T-helper 1 cell treated with Interleukin-12 subunit alpha and Interleukin-12 subunit beta and Interleukin-4 antibody, amounts not matched to agents 30 μg/mL and 1 μg/mL, for 36 hours (primary cell): Measurements from ENCODE around the gene CLPX.
"Not testable (repeated sequence)": the region's sequence is repeated elsewhere in the genome, so short reads cannot be mapped to it uniquely, and the experiment has no call there.

ENCODE experiments used
- H3K27ac Mint-ChIP-seq: one replicate; pipeline ENCODE4 v1.8.0; 2021; ENCODE audit warnings: mild to moderate bottlenecking, mixed read lengths
- H3K27me3 Mint-ChIP-seq: one replicate; pipeline ENCODE4 v1.8.0; 2021; ENCODE audit warnings: low read depth, mixed read lengths
- H3K36me3 Mint-ChIP-seq: one replicate; pipeline ENCODE4 v1.8.0; 2021; ENCODE audit warnings: low read depth, mixed read lengths
- H3K4me1 Mint-ChIP-seq: one replicate; pipeline ENCODE4 v1.8.0; 2021; ENCODE audit warnings: low read depth, mixed read lengths
- H3K4me3 Mint-ChIP-seq: one replicate; pipeline ENCODE4 v1.8.0; 2021; ENCODE audit warnings: mild to moderate bottlenecking, moderate library complexity, mixed read lengths
- H3K9me3 Mint-ChIP-seq: one replicate; pipeline ENCODE4 v1.8.0; 2021; ENCODE audit warnings: mixed read lengths

Gene CLPX

DNA sequence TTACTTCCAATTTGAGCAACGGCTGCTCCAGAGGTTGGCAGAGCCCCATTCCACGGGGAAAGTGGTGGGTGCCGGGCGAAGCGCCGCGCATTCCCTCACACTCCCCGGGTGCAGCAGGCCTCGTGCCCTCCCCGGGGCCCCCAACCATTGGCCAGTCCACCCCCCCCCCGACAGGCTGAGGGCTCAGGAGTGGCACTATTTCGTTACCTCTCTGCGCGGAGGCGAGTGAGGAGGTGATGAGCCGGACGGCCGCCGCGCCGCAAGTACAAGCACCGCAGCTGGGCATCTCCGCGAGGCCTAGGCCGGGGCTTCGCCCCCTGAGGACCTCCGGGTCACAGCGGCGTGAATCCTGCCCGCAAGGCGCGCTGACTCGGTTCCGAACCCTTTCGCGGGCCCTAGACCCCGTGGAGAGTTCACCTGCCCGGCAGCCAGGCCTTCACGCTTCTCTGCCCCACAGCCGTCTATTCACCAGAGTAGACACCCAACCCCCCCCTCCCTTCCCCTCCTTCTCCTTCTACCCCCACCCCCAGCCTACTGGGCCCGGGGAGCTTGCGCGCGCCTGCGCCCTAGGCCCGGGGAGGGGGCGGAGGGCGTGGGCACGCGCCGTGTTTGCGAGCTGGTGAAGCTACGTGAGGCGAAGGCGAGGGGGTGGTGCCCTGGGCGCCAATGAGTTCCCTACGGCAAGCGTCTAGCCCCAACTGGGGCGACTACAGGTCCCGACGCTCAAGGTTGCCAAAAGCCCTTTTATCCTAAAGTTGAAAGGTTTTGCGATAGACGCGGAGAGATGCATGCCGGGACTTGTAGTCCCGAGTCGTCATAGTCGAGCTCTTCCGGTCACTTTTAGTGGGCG, at the start of gene CLPX:
Gene CLPX, minus strand, starts transcription at position 475 of the 850 bp plus-strand sequence. Its CDS starts 189 bp downstream, at position 286.
- peak within 1 kb of the TSS; percentile 96 for H3K4me3 Mint-ChIP-seq
- H3K9me3 Mint-ChIP-seq = no peaks in the 10 kb centered on the region
- peaks cover 7% of the 10 kb centered on the region for H3K36me3 Mint-ChIP-seq
- peaks cover 21% of the 10 kb centered on the region for H3K4me1 Mint-ChIP-seq
- peak within 1 kb of the TSS; percentile 92 for H3K27ac Mint-ChIP-seq
- no peaks in the 10 kb centered on the region for H3K27me3 Mint-ChIP-seq

DNA sequence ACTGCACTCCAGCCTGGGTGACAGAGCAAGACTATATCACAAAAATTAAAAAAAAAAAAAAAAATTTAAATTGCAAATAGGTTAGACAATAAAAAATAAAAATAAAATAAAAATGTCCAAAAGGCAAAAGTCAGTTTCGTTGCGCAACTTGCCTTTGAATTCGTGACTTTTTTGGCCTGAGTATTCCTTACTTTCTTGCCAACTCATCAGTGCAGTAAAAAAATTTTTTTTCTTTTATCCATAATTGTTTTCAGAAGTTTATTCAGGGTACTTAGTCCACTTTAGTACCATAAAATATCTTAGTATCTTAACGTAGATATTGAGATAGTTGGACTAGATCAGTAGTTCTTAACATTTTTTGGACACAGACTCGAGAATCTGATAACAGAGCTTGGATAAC, 48.6 kb upstream of the CLPX start:
- H3K9me3 Mint-ChIP-seq = no peaks in the 10 kb centered on the region
- H3K36me3 Mint-ChIP-seq = no peaks in the 10 kb centered on the region
- no peak overlapping the region for H3K27ac Mint-ChIP-seq
- H3K27me3 Mint-ChIP-seq = no peaks in the 10 kb centered on the region
- peaks cover 1% of the 10 kb centered on the region for H3K4me1 Mint-ChIP-seq
- no peak overlapping the region for H3K4me3 Mint-ChIP-seq

DNA sequence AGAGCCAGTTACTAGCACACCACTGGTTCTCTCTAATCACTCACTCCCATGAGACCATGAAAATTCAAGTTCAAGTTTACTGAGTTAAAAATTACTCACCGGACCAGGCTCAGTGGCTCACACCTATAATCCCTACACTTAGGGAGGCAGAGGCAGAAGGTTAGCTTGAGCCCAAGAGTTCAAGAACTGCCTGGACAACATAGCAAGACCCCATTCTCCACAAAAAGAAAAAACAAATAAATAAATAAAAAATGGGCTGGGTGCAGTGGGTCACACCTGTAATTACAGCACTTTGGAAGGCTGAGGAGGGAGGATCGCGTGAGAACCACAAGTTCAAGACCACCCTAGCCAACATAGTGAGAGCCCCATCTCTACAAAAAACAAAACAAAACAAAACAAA, 47.4 kb upstream of the CLPX start:
- Mint-ChIP-seq H3K27me3 (no peaks in the 10 kb centered on the region), H3K4me1 (peaks cover 1% of the 10 kb centered on the region), H3K27ac (no peak overlapping the region), H3K36me3 (no peaks in the 10 kb centered on the region), H3K4me3 (no peak overlapping the region), H3K9me3 (no peaks in the 10 kb centered on the region)

DNA sequence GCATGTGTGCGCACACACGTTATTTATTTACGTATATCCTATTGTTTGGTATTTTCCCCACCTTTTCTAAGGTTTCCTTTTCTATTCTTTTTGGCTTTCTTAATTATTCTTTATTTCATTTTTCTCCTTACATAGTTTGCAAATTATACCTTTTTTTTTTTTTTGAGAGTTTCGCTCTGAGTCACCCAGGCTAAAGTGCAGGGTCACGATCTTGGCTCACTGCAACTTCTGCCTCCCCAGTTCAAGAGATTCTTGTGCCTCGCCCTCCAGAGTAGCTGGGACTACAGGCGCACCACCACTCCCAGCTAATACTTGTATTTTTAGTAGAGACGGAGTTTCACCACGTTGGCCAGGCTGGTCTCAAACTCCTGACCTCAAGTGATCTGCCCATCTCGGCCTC, 46.2 kb upstream of the CLPX start:
- Mint-ChIP-seq H3K27ac (no peak overlapping the region), H3K36me3 (no peaks in the 10 kb centered on the region), H3K4me1 (peaks cover 1% of the 10 kb centered on the region), H3K27me3 (no peaks in the 10 kb centered on the region), H3K9me3 (no peaks in the 10 kb centered on the region), H3K4me3 (no peak overlapping the region)

DNA sequence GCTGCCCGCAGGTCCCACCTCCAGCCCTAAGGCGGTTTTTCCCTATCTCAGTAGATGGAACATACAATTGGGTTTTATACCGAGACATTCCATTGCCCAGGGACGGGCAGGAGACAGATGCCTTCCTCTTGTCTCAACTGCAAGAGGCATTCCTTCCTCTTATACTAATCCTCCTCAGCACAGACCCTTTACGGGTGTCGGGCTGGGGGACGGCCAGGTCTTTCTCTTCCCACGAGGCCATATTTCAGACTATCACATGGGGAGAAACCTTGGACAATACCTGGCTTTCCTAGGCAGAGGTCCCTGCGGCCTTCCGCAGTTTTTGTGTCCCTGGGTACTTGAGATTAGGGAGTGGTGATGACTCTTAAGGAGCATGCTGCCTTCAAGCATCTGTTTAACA, 41.8 kb upstream of the CLPX start:
- not testable (repeated sequence) for H3K36me3 Mint-ChIP-seq, H3K4me3 Mint-ChIP-seq, H3K4me1 Mint-ChIP-seq, H3K27me3 Mint-ChIP-seq, H3K9me3 Mint-ChIP-seq, H3K27ac Mint-ChIP-seq

DNA sequence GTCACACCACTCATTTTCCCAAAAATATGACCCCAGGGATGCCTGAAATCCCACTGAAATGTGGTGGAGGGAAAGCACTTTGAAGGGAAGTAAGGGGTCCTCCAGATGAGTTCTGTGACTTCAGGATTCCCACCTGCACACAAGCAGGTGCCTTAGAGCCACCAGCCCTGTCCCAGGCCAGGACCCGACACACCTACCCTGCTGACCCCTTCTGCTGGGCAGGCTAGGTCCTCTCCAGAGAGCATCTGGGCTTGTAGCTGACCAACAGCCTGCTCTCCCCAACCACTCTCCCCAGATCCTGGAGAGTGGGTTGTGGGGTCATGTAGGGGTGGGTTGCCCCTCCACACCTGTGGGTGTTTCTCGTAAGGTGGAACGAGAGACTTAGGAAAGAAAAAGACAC, 41.1 kb upstream of the CLPX start:
- Mint-ChIP-seq H3K9me3 (no peaks in the 10 kb centered on the region), H3K27me3 (no peaks in the 10 kb centered on the region), H3K4me1 (no peaks in the 10 kb centered on the region)

DNA sequence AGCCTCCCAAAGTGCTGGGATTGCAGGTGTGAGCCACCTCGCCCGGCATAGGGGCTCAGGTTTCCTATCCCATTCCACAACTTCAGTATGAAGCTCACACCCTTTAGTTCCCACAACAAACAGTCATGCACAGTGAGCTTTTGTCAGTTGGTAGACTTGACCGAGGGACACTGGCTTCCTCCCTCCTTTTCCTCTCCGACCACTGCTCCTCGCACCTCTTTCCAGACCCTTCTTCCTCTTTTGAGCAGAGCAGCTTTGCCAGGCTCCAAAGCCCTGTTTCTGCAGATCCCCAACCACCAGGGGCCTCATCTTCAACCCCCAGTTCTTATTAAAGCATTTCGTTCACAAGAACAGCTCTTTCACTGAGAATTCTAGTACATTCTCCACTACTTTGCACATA, 38.9 kb upstream of the CLPX start:
- Mint-ChIP-seq H3K4me3 (no peak overlapping the region), H3K4me1 (no peaks in the 10 kb centered on the region), H3K36me3 (no peaks in the 10 kb centered on the region), H3K9me3 (no peaks in the 10 kb centered on the region), H3K27me3 (no peaks in the 10 kb centered on the region), H3K27ac (no peak overlapping the region)

More for the DNA sequence above, 41.1 kb upstream of the CLPX start:
- Mint-ChIP-seq H3K36me3 (no peaks in the 10 kb centered on the region), H3K4me3 (no peak overlapping the region), H3K27ac (no peak overlapping the region)

DNA sequence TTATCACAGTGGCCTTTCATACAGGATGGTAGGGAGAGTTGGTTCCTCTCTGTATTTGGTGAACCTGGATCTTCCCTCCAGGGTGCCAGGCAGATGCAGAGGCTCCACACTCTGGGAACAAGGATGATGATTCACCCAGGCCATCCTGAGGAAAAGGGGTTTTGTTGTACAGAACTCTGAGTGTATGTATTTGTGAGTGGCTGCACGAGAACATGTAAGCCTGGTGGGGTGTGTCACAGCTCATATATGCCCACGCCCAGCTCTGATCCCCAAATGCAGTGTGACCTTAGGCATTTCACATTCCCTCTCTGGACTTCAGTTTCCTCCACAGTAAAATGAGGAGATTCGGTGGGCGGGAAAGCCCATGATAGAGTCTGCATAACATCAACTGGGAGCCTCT, 37.7 kb upstream of the CLPX start:
- no peak overlapping the region for H3K27ac Mint-ChIP-seq
- no peaks in the 10 kb centered on the region for H3K27me3 Mint-ChIP-seq
- H3K36me3 Mint-ChIP-seq = no peaks in the 10 kb centered on the region
- H3K4me3 Mint-ChIP-seq = no peak overlapping the region
- no peaks in the 10 kb centered on the region for H3K9me3 Mint-ChIP-seq
- no peaks in the 10 kb centered on the region for H3K4me1 Mint-ChIP-seq

DNA sequence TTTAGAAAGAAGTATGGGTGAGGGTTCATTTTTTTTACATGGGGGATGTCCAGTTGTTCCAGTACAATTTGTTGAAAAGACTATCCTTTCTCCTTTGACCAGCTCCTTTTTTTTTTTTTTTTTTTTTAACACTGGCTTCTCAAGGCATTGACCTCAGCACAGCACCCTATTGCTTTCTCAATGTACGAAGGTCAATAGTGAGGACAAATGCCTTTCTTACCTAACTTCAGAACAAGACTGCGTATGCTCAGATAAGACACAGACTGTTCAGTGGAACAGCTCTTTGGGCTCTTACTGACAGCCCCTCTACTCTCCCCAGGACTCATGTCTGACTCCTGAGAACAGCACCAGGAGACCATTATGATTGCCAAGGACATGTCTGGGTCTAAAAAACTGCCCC, 36.6 kb upstream of the CLPX start:
- H3K27me3 Mint-ChIP-seq = no peaks in the 10 kb centered on the region
- H3K36me3 Mint-ChIP-seq = no peaks in the 10 kb centered on the region
- no peaks in the 10 kb centered on the region for H3K9me3 Mint-ChIP-seq
- H3K4me1 Mint-ChIP-seq = no peaks in the 10 kb centered on the region
- no peak overlapping the region for H3K27ac Mint-ChIP-seq
- H3K4me3 Mint-ChIP-seq = no peak overlapping the region

DNA sequence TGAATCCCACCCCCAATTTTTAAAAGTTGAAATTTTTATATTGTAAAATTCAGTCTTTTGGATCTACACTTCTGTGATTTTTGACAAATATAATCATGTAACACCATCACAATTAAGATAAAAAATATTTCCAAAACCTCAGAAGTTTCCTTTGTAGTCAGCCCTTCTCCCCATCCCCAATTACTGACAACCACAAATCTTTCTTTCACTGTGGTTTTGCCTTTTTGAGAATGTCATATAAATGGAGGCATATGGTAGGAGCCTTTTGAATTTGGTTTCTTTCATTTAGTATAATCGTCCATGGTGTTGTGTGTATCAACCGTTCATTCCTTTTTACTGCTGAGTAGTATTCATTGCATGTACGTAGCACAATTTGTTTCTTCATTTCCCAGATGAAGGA, 34.0 kb upstream of the CLPX start:
- Mint-ChIP-seq H3K27ac (no peak overlapping the region), H3K27me3 (no peaks in the 10 kb centered on the region), H3K36me3 (no peaks in the 10 kb centered on the region), H3K4me3 (no peak overlapping the region), H3K9me3 (no peaks in the 10 kb centered on the region), H3K4me1 (no peaks in the 10 kb centered on the region)

DNA sequence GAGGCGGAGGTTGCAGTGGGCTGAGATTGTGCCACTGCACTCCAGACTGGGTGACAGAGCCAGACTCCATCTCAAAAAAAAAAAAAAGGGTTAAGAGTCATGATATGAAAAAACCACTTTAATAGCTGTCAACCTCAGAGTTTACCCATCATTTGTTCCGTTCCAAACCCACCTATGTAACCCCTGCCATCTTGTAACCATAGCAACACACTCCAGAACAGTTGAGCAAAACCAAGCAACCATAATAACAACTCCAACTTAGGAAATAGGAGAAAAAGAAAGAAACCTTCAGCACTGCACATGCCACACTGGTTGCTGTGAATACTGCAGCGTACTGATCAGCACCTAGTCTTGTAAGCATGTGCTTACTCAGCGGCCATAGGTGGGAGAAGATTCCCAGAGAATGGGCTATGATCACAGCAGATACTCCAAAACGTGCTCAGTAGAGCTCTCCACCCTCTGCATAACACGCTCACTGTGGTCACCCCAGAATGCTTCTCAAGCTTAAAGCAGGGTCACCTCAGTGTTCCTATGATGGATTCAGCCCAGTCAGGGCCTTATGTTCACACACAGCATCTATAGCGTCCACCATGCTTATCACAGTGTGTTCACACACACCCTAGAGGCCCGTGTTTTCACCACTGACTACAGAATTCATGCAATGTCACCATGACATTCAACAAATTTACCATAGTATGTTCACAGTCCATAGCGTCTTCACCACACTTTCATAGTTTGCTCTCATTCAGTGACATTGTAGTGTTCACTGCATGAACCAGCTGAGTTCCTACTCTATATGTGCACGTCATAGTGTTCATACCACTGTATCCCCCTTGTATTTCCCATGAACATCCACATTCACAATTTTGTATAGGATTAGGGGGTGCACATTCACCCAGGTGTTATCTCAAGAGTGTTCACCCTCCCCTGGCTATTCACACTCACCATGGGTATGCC, 32.7 kb upstream of the CLPX start:
- Mint-ChIP-seq H3K4me3 (no peak overlapping the region), H3K27ac (no peak overlapping the region), H3K9me3 (no peaks in the 10 kb centered on the region), H3K27me3 (no peaks in the 10 kb centered on the region), H3K4me1 (no peaks in the 10 kb centered on the region), H3K36me3 (no peaks in the 10 kb centered on the region)

DNA sequence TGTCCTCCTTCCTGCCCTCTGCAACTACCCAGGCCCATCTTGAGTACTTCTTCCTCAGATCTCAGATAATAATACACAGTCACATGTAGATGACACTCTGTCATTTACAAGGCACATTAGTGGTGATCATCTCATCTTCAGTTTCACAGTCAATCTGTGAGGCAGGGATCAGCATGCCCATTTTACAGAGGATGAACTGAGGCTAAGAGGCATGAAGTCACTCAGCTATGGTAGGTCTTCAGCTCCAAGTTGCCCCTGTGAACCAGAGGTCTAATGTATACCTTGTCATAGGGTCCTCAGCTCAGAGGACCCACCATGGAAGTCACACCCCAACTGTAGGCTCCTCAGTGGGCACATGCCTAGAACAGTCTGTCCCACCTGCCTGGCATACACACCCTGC, 30.4 kb upstream of the CLPX start:
- Mint-ChIP-seq H3K4me1 (no peaks in the 10 kb centered on the region), H3K27me3 (no peaks in the 10 kb centered on the region), H3K36me3 (no peaks in the 10 kb centered on the region), H3K27ac (no peak overlapping the region), H3K9me3 (no peaks in the 10 kb centered on the region), H3K4me3 (no peak overlapping the region)

DNA sequence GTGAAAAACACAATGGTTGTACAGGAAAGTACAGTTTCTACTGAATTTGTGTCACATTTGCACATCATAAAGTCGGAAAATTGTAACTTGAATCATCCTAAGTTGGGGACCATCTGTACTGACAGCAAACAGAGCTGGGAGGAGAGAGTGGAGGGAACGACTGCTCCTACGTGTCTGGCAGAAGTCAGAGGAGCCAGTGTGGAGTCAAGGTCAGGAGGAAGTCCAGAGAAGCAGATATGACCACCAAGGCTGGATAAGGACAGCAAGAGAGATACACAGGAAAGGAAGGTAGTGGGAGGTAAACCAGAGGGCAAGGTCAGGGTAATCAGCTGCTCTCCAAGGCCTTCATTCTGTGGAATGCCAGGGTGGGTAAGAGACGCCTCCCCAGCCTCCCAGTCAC, 28.9 kb upstream of the CLPX start:
- Mint-ChIP-seq H3K9me3 (no peaks in the 10 kb centered on the region), H3K27me3 (no peaks in the 10 kb centered on the region), H3K36me3 (no peaks in the 10 kb centered on the region), H3K4me3 (no peak overlapping the region), H3K4me1 (no peaks in the 10 kb centered on the region), H3K27ac (no peak overlapping the region)

DNA sequence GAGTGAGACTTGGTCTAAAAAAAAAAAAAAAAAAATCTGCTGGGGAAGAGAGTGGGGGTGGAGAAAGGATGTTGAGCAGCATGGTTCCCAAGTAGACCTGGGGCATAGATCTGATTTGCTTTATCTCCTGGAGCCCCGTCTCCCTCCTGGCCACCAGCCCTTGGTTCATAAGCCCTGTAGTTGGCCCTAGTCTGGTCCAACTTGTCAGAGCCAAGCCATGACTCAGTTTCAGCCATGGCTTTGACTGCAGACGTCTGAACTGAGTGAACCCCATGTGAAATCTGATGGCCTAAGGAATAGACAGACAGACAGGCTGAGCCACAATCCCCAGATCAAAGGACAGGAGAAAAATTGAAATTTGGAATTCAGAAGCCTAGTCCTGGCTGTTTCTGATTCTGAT, 28.1 kb upstream of the CLPX start:
- H3K4me3 Mint-ChIP-seq = no peak overlapping the region
- no peaks in the 10 kb centered on the region for H3K27me3 Mint-ChIP-seq
- H3K9me3 Mint-ChIP-seq = no peaks in the 10 kb centered on the region
- no peaks in the 10 kb centered on the region for H3K36me3 Mint-ChIP-seq
- no peaks in the 10 kb centered on the region for H3K4me1 Mint-ChIP-seq
- H3K27ac Mint-ChIP-seq = no peak overlapping the region

DNA sequence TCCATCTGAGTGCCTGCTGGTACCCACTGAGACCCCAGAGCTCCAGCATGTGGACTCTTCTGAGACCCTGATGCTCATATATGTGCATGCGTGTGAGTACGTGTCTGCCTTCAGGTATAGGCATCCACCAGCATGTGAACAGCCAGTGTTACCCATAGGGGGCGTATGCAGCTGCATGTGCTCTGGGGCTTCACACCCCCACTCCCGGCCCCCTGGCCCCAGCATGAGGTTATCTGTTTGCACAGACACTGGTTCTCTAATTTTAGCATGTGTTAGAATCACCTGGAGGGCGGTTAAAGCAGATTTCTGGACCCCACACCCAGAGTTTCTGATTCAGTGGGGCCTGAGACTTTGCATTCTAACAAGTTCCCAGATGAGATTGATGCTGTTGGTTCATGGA, 27.0 kb upstream of the CLPX start:
- no peaks in the 10 kb centered on the region for H3K4me1 Mint-ChIP-seq
- no peaks in the 10 kb centered on the region for H3K27me3 Mint-ChIP-seq
- no peaks in the 10 kb centered on the region for H3K9me3 Mint-ChIP-seq
- no peaks in the 10 kb centered on the region for H3K36me3 Mint-ChIP-seq
- no peak overlapping the region for H3K27ac Mint-ChIP-seq
- H3K4me3 Mint-ChIP-seq = no peak overlapping the region
